RKO (cell line): ENCODE measurements around the gene NRL.

Experiments
- DNase-seq: peaks from one replicate; pipeline ENCODE4 v3.0.0-alpha.2; 2016; ENCODE audit warnings: low spot score

NRL gene

GRCh38 chr14:24065408-24065807 lies 49.3 kb downstream of the NRL start:
- no peak for DNase-seq

- no peak for DNase-seq
These were observed 49.9 kb downstream of the NRL start for GRCh38 chr14:24064856-24065255.

GRCh38 chr14:24064091-24064795 lies 50.5 kb downstream of the NRL start:
- DNase-seq: no peak

- DNase-seq: no peak
These were observed 51.4 kb downstream of the NRL start for GRCh38 chr14:24063263-24063836.

GRCh38 chr14:24062216-24062980 lies 52.4 kb downstream of the NRL start:
- DNase-seq: no peak

GRCh38 chr14:24060984-24061913 lies 53.5 kb downstream of the NRL start:
- DNase-seq: no peak

GRCh38 chr14:24060443-24060842 lies 54.3 kb downstream of the NRL start:
- no peak for DNase-seq

- DNase-seq: no peak
These were observed 54.8 kb downstream of the NRL start for GRCh38 chr14:24059841-24060388.

- no peak for DNase-seq
These were observed 55.7 kb downstream of the NRL start for GRCh38 chr14:24058951-24059475.

- peak; percentile 74 for DNase-seq
These were observed 56.3 kb downstream of the NRL start for GRCh38 chr14:24058260-24058950.

GRCh38 chr14:24057867-24058259 lies 56.9 kb downstream of the NRL start:
- no peak for DNase-seq

GRCh38 chr14:24057271-24057670 lies 57.5 kb downstream of the NRL start:
- DNase-seq: no peak

- no peak for DNase-seq
These were observed 58.0 kb downstream of the NRL start for GRCh38 chr14:24056800-24057184.

GRCh38 chr14:24055971-24056799 lies 58.6 kb downstream of the NRL start:
- DNase-seq: no peak

- DNase-seq: no peak
These were observed 60.1 kb downstream of the NRL start for GRCh38 chr14:24054646-24055045.

- no peak for DNase-seq
These were observed 60.5 kb downstream of the NRL start for GRCh38 chr14:24054324-24054641.

GRCh38 chr14:24053548-24054323 lies 61.0 kb downstream of the NRL start:
- DNase-seq: no peak

GRCh38 chr14:24052656-24053547 lies 61.8 kb downstream of the NRL start:
- DNase-seq: peak; percentile 60
